OCI-LY1 (cell line): ENCODE measurements around the gene CHAD.

Experiments used
- H2AFZ ChIP-seq: fragments of 200-600 bp; sonication (generic), shearing (Covaris generic); 2 replicates; pipeline ENCODE4 v1.6.0; 2014; ENCODE audit warnings: antibody characterized with exemption, mild to moderate bottlenecking, low read length
- H3F3A ChIP-seq: fragments of 200-600 bp; sonication (generic), shearing (Covaris generic); 2 replicates; pipeline ENCODE4 v1.6.0; 2014; ENCODE audit warnings: mild to moderate bottlenecking, antibody characterized with exemption, low read length, moderate library complexity; ENCODE audit not compliant: insufficient read depth
- H3K27ac ChIP-seq: fragments of 200-600 bp; sonication (generic); 2 replicates; pipeline ENCODE4 v1.5.1; 2014; ENCODE audit warnings: low read length, mixed run types, mild to moderate bottlenecking, low read depth; ENCODE audit not compliant: poor library complexity, severe bottlenecking
- H3K27me3 ChIP-seq: fragments of 200-600 bp; sonication (generic); 2 replicates; pipeline ENCODE4 v1.6.0; 2014; ENCODE audit warnings: antibody characterized with exemption, mild to moderate bottlenecking, low read length, moderate library complexity; ENCODE audit not compliant: insufficient read depth
- H3K36me3 ChIP-seq: fragments of 200-600 bp; sonication (generic); 2 replicates; pipeline ENCODE4 v1.6.1; 2014; ENCODE audit warnings: mild to moderate bottlenecking, antibody characterized with exemption, low read length, moderate library complexity, mixed read lengths; ENCODE audit not compliant: insufficient read depth
- H3K4me1 ChIP-seq: fragments of 200-600 bp; sonication (generic); 2 replicates; pipeline ENCODE4 v1.5.1; 2014; ENCODE audit warnings: mild to moderate bottlenecking, low read length, moderate library complexity; ENCODE audit not compliant: insufficient read depth, severe bottlenecking
- H3K4me2 ChIP-seq: fragments of 200-600 bp; sonication (generic), shearing (Covaris generic); 2 replicates; pipeline ENCODE4 v1.6.1; 2014; ENCODE audit warnings: low read length
- H3K4me3 ChIP-seq: fragments of 200-600 bp; sonication (generic); 2 replicates; pipeline ENCODE4 v1.5.1; 2014; ENCODE audit warnings: low read length, low read depth, mild to moderate bottlenecking, mixed read lengths; ENCODE audit not compliant: poor library complexity, severe bottlenecking
- H3K79me2 ChIP-seq: fragments of 200-600 bp; shearing (Covaris generic); 2 replicates; pipeline ENCODE4 v1.6.1; 2016; ENCODE audit warnings: mixed run types, low read length, mixed read lengths; ENCODE audit not compliant: insufficient read depth
- H3K9ac ChIP-seq: fragments of 200-600 bp; sonication (generic), shearing (Covaris generic); 2 replicates; pipeline ENCODE4 v1.6.1; 2014; ENCODE audit warnings: mild to moderate bottlenecking, low read length, mixed read lengths
- H3K9me2 ChIP-seq: fragments of 200-600 bp; sonication (generic), shearing (Covaris generic); 2 replicates; pipeline ENCODE4 v1.6.1; 2014; ENCODE audit warnings: low read depth, mild to moderate bottlenecking, low read length, mixed read lengths
- H3K9me3 ChIP-seq: fragments of 200-600 bp; shearing (Covaris generic); 2 replicates; pipeline ENCODE4 v1.6.1; 2014; ENCODE audit warnings: low read length, mixed read lengths
- H4K20me1 ChIP-seq: fragments of 200-600 bp; sonication (generic), shearing (Covaris generic); 2 replicates; pipeline ENCODE4 v1.6.0; 2016; ENCODE audit warnings: mild to moderate bottlenecking, low read length; ENCODE audit not compliant: insufficient read depth
- EZH2 ChIP-seq: fragments of 200-600 bp; sonication (generic), shearing (Covaris generic); IDR thresholded peaks from 2 replicates; pipeline ENCODE4 v1.8.0; 2017; ENCODE audit warnings: borderline replicate concordance, mixed run types, mild to moderate bottlenecking, antibody characterized with exemption, low read length, moderate library complexity, mixed read lengths
- TF ChIP-seq, protein P1 (sequence below): fragments of 200-600 bp; sonication (generic), shearing (Covaris generic); IDR thresholded peaks from 2 replicates; pipeline ENCODE4 v1.5.1; 2017; ENCODE audit warnings: mild to moderate bottlenecking, antibody characterized with exemption, low read length, moderate library complexity, mixed read lengths

Gene CHAD

DNA sequence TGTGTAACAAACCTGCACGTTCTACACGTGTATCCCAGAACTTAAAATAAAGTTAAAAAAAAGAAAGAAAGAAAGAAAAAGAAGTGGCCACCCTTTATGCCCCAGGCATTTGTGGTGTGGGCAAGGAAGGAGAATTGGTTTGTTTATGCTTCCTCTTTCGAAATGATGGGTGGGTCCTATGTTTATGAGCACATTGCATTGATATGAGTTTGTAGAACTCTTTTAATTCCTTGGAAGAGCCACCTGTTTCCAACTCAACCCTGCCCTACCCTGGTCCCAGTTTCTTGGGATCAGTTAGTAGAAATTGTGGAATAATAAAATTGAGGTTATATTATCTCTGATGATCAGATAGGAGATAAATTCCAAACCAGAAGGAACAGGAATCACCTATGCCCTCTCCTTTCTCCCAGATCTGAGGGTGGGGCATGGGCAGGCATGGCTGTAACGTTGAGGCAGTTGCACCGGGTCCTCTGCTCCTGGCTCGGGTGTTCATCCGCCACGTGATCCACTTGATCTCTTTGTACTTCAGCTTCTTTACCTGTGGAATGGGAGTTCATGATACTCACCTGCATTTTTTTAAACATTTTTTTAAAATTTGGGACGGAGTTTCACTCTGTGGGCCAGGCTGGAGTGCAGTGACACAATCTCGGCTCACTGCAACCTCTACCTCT, 15.9 kb downstream of the CHAD start:
- TF ChIP-seq, protein P1, sequence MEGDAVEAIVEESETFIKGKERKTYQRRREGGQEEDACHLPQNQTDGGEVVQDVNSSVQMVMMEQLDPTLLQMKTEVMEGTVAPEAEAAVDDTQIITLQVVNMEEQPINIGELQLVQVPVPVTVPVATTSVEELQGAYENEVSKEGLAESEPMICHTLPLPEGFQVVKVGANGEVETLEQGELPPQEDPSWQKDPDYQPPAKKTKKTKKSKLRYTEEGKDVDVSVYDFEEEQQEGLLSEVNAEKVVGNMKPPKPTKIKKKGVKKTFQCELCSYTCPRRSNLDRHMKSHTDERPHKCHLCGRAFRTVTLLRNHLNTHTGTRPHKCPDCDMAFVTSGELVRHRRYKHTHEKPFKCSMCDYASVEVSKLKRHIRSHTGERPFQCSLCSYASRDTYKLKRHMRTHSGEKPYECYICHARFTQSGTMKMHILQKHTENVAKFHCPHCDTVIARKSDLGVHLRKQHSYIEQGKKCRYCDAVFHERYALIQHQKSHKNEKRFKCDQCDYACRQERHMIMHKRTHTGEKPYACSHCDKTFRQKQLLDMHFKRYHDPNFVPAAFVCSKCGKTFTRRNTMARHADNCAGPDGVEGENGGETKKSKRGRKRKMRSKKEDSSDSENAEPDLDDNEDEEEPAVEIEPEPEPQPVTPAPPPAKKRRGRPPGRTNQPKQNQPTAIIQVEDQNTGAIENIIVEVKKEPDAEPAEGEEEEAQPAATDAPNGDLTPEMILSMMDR, result no peak
- TF ChIP-seq EZH2, result no peak
- no peak overlapping the region for H3K4me2 ChIP-seq

DNA sequence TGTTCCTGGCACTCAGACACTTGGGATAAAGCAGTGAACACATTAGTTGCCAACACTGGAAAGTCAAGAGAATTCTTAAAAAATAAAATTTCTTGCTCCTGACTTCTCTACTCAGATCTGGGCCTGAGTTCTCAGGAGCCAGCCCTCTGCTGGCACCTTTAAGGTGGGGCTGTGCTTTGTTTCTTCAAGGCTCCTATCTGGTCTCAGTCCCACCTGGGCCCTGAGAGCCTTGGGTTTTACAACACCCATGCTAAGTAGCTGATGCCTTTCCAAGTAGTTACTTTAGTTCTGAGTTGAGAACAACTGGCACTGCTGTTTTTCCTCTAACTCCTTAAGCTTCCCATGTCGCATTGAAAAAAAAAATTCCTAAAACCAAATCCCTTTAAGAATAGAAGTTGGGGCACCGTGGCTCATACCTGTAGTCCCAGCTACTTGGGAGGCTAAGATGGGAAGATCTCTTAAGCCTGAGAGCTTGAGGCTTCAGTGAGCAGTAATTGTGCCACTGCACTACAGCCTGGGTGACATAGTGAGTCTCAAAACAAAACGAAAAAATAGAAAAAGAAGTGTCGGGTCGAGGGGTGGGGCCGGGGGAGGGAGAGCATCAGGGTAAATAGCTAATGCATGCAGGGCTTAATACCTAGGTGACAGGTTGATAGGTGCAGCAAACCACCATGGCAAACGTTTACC, 16.6 kb downstream of the CHAD start:
- H3K9ac ChIP-seq, result no peak overlapping the region
- no peaks in the 10 kb centered on the region for H3K9me2 ChIP-seq
- H3K9me3 ChIP-seq, result no peaks in the 10 kb centered on the region
- no peaks in the 10 kb centered on the region for H3K79me2 ChIP-seq
- no peak overlapping the region for H3K27ac ChIP-seq
- H3K27me3 ChIP-seq, result no peaks in the 10 kb centered on the region
- H3K4me3 ChIP-seq, result no peak overlapping the region
- H3K4me1 ChIP-seq, result no peaks in the 10 kb centered on the region
- no peaks in the 10 kb centered on the region for H3K36me3 ChIP-seq
- H3F3A ChIP-seq, result no peaks in the 10 kb centered on the region
- no peak overlapping the region for H3K4me2 ChIP-seq
- no peak overlapping the region for H2AFZ ChIP-seq
- no peak for TF ChIP-seq EZH2
- TF ChIP-seq, protein P1, result no peak
- H4K20me1 ChIP-seq, result no peaks in the 10 kb centered on the region

More for the DNA sequence above, 15.9 kb downstream of the CHAD start:
- Histone ChIP-seq H4K20me1 (no peaks in the 10 kb centered on the region), H3K4me3 (no peak overlapping the region), H3K9ac (no peak overlapping the region), H3K27me3 (no peaks in the 10 kb centered on the region), H3K9me3 (no peaks in the 10 kb centered on the region), H3K79me2 (no peaks in the 10 kb centered on the region), H3K27ac (no peak overlapping the region), H3K9me2 (no peaks in the 10 kb centered on the region), H2AFZ (no peak overlapping the region), H3K4me1 (no peaks in the 10 kb centered on the region), H3K36me3 (no peaks in the 10 kb centered on the region), H3F3A (no peaks in the 10 kb centered on the region)

DNA sequence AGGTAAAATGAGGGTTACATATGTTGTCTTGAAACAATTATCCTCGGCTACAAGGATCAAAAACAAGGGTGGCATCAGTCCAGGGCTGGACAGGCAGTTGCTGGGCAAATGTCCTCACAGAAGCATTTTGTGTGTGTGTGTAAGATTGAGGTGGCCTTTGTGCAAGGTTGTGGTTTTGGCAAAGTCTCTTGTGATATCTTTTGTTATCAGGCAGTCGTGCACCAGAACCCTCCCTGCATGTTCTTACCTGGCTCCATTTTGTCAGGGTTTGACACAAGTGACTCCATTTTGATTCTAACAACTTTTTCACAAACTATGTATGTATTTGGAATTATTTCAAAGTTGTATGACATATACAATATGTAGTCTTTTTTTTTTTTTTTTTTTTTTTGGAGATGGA, 20.0 kb downstream of the CHAD start:
- Histone ChIP-seq H3K36me3 (no peaks in the 10 kb centered on the region), H3K4me2 (no peak overlapping the region), H4K20me1 (no peaks in the 10 kb centered on the region), H3K27ac (no peak overlapping the region), H3K4me1 (no peaks in the 10 kb centered on the region), H2AFZ (no peak overlapping the region), H3K4me3 (no peak overlapping the region), H3F3A (no peaks in the 10 kb centered on the region), H3K9me2 (no peaks in the 10 kb centered on the region), H3K9ac (no peak overlapping the region), H3K9me3 (no peaks in the 10 kb centered on the region), H3K79me2 (no peaks in the 10 kb centered on the region), H3K27me3 (no peaks in the 10 kb centered on the region)
- TF ChIP-seq, protein P1, result no peak
- TF ChIP-seq EZH2, result no peak
